Inferior parietal cortex (tissue), 1 donor: ENCODE measurements around the gene BTBD16.
A peak's percentile ranks its signal among the peaks of the same experiment; 100 is the strongest.

Experiments
- DNase-seq: peaks from one replicate; pipeline ENCODE4 v3.0.0-alpha.2; 2016; ENCODE audit errors: extremely low spot score

Gene BTBD16

DNA sequence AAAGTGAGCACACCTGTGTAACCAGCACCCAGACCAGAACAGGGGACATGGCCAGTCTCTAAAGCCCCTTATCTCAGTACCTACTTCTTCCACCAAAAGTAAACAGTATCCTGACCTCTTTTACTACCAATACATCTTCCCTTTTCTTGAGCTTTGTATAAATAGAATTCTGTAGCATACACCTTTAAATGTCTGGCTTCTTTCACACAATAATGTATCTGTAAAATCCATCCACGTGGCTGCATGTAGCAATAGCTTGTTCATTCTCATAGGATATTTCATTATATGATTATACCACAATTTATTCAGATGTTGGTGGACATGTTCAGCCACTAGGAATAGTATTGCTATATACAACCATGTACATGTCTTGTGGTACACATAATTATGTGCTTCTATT, 40.6 kb downstream of the BTBD16 start:
- DNase-seq, result no peak

DNA sequence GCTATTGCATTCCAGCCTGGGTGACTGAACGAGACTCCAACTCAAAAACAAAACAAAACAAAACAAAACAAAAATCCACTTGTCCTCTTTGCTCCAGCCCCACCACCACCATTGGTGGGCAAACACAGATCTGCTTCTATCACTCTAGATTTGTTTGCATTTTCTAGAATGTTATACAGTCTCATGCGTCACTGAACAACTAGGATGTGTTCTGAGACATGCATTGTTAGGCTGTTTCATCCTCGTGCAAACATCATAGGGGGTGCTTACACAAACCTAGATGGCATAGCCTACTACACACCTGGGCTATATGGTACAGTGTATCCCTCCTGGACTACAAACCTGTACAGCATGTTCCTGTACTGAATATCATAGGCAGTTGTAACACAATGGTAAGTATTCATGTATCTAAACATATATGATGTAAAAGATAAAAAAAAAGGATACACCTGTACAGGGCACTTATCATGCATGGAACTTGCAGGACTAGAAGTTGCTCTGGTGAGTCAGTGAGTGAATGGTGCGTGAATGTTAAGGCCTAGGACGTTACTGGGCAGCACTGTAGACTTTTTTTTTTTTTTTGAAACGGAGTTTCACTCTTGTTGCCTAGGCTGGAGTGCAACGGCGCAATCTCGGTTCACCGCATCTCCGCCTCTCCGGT, 45.3 kb downstream of the BTBD16 start:
- no peak for DNase-seq

GRCh38 chr10:122321960-122322359, 50.9 kb downstream of the BTBD16 start:
- DNase-seq, result no peak

DNA sequence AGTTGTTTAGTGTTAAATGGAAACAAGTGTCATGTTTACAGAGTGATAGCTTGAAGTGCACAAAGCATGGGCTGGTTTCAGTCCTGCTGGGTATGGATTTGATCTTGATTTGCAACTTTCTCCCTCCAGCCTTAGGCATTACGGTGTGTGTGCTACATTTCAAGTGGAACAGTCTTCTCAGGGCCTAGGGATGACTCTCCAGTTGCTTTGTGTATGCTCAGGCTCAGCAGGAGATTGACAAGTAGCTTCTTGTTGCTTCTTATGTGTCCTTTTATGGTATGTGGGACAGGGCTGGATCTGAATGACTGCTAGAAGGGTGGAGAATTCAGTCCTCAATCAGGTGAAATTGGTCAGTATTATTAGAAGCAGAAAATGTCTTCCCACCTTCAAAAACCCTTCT, 52.1 kb downstream of the BTBD16 start:
- DNase-seq, result no peak

- DNase-seq, result no peak
These were observed 53.0 kb downstream of the BTBD16 start for GRCh38 chr10:122323941-122324675.

DNA sequence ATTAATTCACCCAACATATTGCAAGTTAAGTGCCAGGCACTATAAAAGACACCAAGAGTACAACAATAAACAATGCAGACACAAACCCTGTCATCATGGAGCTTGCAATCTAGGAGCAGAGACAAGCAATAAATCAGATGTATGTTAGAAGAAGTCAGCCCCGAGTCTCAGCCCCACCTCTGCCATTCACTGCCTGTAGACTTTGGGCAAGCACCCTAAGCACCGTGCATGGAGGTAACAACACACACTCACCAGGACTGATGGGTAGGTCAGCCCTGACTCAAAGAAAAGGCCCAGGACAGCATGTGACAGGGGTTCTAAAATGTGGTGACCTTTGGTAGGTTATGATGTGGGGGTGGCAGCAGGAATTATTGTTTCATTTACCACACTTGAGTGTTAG, 54.1 kb downstream of the BTBD16 start:
- no peak for DNase-seq

GRCh38 chr10:122326385-122326784, 55.3 kb downstream of the BTBD16 start:
- no peak for DNase-seq

DNA sequence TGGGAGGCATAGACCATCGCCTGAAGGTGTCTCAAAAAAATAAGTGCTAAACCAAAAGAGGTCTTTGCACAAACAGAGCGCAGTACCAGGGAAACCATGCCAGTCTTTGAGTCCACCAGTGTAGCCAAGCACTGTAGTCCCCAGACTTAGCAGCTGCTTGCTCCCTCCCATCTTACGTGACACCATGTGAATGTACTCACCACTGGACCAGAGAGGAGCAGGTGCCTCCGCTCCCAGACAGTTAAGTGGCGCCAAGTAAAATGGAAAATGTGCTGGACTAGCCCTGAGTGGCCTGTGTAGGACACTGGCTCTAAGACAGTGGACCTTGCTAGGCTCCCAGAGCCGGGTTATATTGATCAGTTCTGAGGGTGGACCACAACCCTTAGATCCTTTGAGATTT, 55.7 kb downstream of the BTBD16 start:
- no peak for DNase-seq

GRCh38 chr10:122327237-122328206, 56.4 kb downstream of the BTBD16 start:
- DNase-seq, result no peak

- DNase-seq, result no peak
These were observed 57.6 kb downstream of the BTBD16 start for GRCh38 chr10:122328676-122329075.

- DNase-seq, result no peak
These were observed 58.3 kb downstream of the BTBD16 start for GRCh38 chr10:122329416-122329815.

- no peak for DNase-seq
These were observed 60.0 kb downstream of the BTBD16 start for GRCh38 chr10:122331100-122331499.

GRCh38 chr10:122331615-122332446, 60.7 kb downstream of the BTBD16 start:
- peak; percentile 62 for DNase-seq

DNA sequence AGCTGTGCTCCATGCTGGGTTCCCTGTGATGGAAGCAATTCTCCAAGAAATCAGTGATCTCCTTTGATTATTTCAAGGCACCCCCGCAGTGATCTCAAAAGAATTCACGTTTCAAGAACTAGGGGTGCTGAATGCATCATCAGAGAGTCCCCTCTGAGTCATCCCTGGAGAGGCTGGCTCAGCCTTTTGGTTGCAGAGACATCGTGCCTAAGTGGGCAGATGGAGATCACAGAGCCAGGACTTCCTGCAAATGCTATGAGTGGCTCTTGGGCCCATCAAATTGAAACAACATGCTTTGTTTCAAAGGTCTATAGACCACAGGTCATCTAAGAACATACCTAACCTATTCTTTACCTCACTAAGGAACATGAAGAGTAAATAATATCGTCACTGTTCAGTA, 61.9 kb downstream of the BTBD16 start:
- DNase-seq, result no peak

GRCh38 chr10:122336332-122336731, 65.2 kb downstream of the BTBD16 start:
- no peak for DNase-seq

GRCh38 chr10:122336961-122337360, 65.9 kb downstream of the BTBD16 start:
- no peak for DNase-seq

GRCh38 chr10:122338609-122339441, 67.7 kb downstream of the BTBD16 start:
- no peak for DNase-seq

GRCh38 chr10:122341141-122341810, 70.2 kb downstream of the BTBD16 start:
- DNase-seq, result no peak

DNA sequence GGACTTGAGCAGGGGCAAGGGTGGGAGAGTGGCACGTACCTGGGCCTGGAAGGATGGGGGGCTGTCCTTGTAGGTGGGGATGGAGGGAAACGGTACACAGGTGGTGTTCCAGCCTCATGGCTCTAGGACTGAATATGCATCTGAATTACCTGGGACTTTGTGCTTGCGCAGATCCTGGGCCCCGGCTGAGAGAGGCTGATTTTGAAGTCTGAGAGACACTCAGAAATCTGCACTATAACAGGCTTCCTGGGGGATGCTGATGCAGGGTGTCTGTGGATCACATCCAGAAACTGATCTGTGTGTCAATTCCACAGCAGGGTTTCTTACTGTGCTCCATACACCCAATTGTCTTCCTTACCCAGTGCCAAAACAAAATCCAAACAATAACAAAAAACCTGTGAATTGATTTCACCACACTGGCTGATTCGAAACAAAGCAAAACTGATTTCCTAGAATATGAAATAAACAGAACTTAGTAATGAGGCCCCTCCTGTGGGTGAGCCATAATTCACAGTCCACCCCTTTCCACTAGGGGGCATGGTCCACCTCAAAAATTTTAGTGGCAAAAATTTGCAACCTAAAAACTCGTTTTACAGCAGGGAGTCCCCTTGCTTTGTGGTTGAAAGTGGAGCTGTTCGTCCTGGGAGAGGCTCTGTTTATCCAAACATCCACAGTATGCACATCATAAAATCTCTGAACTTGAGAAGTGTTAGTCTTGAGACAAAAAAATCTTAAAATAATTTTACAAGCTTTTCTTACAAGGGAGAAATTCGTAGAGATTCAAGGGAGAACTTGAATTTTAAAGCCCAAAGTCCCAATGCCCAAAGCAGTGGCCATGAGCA, 71.4 kb downstream of the BTBD16 start:
- DNase-seq, result peak; percentile 91
